Activated T-helper 9 cell treated with anti-CD3 and anti-CD28 coated beads, Interleukin-2, amount 50 U/mL, for 16 hours (primary cell): ENCODE results near the gene NUDT5.
A peak's percentile ranks its signal among the peaks of the same experiment; 100 is the strongest.
"Not testable (repeated sequence)": the region's sequence is repeated elsewhere in the genome, so short reads cannot be mapped to it uniquely, and the experiment has no call there.

Source experiments
- DNase-seq: peaks from one replicate; pipeline ENCODE4 v3.0.0-alpha.2; 2020; ENCODE audit warnings: low read depth

The NUDT5 gene

DNA sequence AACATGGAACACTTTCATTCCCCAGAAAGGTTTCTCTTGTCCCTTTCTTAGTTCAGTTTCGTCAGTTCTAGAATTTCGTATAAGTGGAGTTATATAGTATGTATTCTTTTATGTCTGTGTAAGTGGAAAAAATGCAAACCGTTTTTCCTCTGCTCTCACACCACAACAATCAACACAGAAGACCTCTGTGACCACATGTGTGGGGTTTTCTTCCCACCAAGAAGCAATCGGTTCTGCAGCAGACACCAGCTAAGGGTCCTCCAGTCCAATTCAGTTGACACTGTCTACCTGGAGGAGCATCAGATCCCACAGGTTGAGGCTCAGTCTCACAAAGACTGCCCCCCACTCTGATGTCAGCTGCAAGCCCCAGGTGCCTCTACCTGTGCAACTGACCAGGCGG lies 6.5 kb upstream of the NUDT5 start:
- DNase-seq, result no peak

DNA sequence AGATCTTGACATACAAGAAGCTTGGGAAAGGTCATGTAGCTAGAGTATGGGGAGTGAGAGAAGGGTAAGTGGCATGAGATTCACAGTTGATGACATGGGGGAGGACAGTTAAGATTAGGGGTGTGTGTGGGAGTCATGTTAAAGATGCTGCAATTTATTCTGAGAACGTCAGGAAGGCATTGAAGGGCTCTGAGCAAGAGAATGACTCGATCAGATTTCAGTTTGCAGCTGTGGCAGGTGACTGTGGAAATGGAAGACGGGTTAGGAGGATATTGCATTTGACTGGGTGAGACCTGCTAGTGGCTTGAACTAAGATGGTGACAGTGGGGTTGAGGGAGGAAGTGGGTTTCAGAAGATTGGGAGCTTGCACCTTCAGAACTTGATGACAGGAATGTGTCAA lies 5.9 kb upstream of the NUDT5 start:
- no peak for DNase-seq

DNA sequence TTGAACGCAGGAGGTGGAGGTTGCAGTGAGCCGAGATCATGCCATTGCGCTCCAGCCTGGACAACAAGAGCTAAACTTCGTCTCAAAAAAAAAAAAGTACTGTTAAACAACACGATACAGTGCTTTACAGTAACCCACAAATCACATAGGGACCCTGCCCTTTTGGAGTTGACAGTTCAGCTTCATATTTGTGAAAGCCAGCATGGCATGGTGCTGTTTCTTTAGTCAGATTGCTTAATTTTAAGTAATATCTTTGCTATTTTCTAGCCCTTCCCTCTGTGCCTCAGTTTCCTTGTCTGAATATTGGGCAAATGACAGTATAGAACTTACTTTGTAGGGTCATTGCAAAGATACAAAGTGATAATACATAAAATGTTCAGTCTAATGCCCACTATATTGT lies 5.2 kb upstream of the NUDT5 start:
- no peak for DNase-seq

GRCh38 chr10:12198156-12198555 lies 2.5 kb upstream of the NUDT5 start:
- DNase-seq, result no peak

GRCh38 chr10:12196531-12197211 lies 980 bp upstream of the NUDT5 start:
- no peak for DNase-seq

- DNase-seq, result no peak
Observed at GRCh38 chr10:12195281-12195602, 449 bp downstream of the NUDT5 start.

DNA sequence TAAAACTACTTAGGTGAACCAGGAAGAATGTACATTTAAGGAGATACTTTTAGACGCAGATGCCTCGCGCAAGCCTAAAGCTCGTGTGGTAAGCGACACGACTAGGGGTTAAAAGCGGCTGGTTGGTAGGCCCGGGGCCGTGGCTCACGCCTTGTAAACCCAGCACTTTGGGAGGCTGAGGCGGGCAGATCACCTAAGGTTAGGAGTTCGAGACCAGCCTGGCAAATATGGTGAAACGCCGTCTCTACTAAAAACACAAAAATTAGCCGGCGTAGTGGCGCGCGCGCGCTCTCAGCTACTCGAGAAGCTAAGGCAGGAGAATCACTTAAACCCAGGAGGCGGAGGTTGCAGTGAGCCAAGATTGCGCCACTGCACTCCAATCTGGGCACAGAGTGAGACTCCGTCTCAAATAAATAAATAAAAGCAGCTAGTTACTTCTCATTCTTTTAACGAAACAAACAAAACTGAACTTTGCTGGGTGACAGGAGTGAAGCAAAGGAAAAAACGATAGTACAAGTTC lies 879 bp downstream of the NUDT5 start:
- DNase-seq, result no peak

- DNase-seq, result no peak
Observed at GRCh38 chr10:12193193-12193592, 2.5 kb downstream of the NUDT5 start.

GRCh38 chr10:12191715-12192114 lies 4.0 kb downstream of the NUDT5 start:
- no peak for DNase-seq

DNA sequence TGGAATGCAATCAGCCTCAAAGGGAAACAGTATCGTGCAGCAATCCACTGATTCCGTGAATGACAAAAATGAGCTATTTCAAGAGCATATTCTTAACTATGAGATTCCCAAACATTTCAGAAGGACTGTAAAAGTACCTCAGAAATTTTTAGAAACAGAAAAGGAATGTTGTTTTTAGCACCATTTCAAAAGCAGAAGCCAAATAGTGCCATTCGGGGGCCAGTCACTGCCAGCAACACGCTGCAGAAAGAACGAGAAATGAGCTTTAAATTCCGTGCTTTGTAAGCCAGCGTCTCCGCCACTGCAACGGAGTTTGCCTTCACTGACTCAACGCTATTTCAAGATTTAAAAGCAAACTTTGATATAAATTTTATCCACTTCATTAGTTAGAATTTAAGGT lies 6.3 kb downstream of the NUDT5 start:
- DNase-seq, result no peak

- no peak for DNase-seq
Observed at GRCh38 chr10:12188656-12189055, 7.0 kb downstream of the NUDT5 start.

GRCh38 chr10:12187321-12187905 lies 8.3 kb downstream of the NUDT5 start:
- DNase-seq, result no peak

DNA sequence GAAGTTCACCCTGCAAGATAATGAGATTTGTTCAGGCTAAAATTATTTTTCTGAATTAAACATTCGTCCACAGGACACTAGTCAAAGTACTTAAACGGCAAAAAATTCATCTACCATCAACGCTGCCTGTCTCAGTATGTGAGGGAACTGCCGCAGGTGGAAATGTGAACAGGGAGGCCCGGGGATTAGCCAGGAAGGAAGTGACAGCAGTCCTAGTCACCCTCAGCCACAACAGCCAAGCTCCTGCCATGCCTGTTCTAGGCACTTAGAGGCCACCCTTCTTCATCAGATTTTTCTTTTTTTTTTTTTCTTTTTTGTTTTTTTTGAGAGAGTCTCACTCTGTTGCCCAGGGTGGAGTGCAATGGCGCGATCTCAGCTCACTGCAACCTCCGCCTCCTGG lies 9.4 kb downstream of the NUDT5 start:
- no peak for DNase-seq

DNA sequence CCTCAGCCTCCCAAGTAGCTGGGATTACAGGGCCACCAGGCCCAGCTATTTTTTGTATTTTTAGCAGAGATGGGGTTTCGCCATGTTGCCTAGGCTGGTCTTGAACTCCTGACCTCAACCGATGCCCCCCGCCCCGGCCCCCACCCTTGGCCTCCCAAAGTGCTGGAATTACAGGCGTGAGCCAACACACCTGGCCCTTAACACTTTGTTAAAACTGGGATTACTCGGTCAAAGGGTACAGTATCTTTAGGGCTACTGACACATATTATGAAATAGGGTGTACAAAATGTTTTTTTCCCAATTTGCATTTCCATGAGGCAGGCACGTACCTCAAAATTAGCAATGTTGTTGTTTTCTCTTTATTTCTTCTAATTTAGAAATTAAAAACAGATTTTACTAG lies 11.5 kb downstream of the NUDT5 start:
- DNase-seq, result no peak

DNA sequence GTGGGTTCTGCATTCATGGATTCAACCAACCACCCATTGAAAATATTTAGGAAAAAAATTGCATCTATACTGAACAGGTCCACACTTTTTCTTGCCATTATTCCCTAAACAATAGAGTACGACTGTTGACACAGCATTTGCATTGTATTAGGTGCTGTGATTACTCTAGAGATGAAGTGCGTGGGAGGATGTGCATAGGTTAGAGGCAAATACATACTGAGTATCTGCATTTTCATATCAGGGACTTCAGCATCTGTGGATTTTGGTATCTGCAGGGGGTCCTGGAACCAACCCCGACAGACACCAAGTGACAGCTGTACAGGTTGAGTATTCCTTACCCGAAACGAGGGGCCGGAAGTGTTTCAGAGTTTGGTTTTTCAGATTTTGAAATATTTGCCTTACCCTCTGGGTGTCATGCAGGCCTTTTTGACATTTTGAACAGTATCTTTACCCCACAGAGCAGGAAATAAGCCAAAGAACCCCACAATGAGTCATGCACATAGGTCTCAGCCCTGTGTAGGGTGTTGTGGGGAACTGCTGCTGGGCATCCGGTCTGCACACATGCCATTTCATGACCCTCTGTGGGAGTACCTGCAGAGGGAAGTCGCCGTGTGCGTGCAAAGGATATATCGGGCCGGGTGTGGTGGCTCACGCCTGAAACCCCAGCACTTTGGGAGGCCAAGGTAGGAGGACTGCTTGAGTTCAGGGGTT lies 14.5 kb downstream of the NUDT5 start:
- peak; percentile 58 for DNase-seq

GRCh38 chr10:12180221-12180974 lies 15.3 kb downstream of the NUDT5 start:
- DNase-seq, result no peak

DNA sequence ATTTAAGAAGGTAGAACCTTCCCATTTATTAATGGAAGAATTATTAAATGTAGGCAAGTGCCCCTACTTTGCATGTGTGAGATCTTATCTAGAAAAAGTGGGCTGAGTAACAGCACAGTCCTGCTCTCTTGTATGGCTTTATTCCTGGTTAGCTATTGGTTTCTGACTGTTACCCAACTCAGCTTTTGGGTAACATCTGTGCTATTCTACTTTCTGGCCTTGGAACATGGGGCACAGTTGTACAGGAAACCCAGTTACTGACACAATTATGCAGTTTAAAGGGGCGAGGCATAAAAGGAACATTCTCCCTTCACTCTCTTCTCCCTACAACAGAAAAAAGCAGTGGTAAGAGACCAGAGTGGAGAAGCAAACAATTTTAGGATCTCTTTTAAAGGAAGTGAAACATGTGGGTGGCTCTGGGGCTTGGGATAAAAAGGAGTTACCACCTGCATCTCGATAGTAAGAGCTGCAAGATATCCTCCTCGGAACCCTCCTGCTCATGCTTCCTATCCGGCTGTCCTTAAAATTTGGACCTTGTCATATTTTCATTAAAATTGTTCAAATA lies 16.0 kb downstream of the NUDT5 start:
- DNase-seq, result no peak

- DNase-seq, result no peak
Observed at GRCh38 chr10:12177642-12178041, 18.0 kb downstream of the NUDT5 start.

GRCh38 chr10:12171512-12171911 lies 24.2 kb downstream of the NUDT5 start:
- DNase-seq, result not testable (repeated sequence)

DNA sequence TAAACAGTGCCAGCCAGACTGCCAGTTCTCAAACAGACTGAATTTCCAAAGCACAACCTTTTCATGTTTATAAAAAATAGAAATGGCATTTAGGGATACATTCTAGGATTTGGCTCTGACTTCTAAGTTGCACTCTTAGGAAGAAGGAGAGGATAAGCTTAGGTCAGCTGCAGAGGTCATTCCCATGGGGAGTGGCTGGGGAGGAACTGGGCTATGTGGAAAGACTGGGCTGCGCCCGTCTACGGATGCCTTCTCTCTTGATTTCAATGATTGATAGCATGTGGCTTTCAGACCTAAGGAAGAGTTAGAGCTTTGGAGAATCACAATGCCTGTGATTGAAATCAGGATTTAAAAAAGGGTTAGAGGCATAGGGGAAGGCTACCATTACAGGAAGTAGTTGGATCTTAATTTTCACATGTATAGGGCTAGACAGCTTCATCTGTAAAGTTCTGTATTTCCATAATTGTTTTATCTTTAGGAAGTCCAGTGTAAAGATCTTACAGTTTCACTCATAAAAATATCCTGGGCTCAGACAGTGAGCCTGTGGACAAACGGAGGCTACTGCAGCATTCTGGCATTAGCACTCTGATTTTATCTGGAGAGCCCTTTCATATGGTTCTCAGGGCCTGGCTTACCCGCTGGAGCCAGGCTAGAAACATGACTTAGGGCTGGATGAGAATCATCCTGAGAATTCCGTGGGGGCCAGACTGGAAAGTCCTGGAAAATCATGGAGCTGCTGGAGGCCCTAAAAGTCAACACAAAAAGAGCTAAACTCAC lies 29.5 kb downstream of the NUDT5 start:
- no peak for DNase-seq

- DNase-seq, result no peak
Observed at GRCh38 chr10:12165036-12165435, 30.7 kb downstream of the NUDT5 start.

GRCh38 chr10:12164085-12164484 lies 31.6 kb downstream of the NUDT5 start:
- DNase-seq, result no peak
